OCI-LY7 (cell line): ENCODE data around the gene RNF208.

Experiments
- EZH2phosphoT487 ChIP-seq: fragments of 200-600 bp; sonication (generic); IDR thresholded peaks from 2 replicates; pipeline ENCODE4 v1.6.1; 2018; ENCODE audit warnings: low read depth, borderline replicate concordance, mild to moderate bottlenecking, mixed run types, antibody characterized with exemption, low read length, moderate library complexity, mixed read lengths
- TF ChIP-seq, protein P1 (sequence below): fragments of 200-600 bp; sonication (generic); conservative IDR thresholded peaks from 2 replicates; pipeline ENCODE4 v1.5.1; 2014; ENCODE audit warnings: mild to moderate bottlenecking, antibody characterized with exemption, low read length, moderate library complexity, mixed read lengths

DNA sequence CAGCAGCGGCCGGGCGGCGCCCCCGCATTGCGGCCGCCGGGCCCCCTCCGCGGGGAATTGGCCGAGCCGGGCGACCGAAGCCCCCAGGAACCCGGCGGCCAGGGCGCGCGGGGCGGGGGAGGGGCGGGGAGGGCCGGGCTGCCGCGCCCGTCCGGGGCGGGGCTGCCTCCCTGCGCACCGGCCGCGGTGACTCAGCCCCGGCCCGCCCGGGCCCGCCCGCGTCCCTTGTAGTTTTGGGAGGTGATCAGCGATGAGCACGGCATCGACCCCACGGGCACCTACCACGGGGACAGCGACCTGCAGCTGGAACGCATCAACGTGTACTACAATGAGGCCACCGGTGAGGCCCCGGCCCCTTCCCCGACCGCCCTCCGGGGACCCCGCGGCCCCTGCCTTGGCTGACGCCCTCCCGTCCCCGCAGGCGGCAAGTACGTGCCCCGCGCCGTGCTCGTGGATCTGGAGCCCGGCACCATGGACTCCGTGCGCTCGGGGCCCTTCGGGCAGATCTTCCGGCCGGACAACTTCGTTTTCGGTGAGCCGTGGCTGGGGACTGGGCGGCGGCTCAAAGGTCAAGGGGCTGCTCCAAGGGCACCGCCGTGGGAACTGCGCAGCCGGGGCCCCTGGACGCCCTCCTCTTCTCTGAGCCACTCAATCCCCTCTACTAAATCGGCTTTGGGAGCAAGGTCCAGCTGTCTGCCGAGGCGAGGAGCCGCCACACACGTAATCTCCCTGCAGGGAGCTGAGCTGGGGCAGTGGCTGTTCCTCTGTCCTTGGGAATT is 19.6 kb upstream of the RNF208 start:
- TF ChIP-seq, protein P1, sequence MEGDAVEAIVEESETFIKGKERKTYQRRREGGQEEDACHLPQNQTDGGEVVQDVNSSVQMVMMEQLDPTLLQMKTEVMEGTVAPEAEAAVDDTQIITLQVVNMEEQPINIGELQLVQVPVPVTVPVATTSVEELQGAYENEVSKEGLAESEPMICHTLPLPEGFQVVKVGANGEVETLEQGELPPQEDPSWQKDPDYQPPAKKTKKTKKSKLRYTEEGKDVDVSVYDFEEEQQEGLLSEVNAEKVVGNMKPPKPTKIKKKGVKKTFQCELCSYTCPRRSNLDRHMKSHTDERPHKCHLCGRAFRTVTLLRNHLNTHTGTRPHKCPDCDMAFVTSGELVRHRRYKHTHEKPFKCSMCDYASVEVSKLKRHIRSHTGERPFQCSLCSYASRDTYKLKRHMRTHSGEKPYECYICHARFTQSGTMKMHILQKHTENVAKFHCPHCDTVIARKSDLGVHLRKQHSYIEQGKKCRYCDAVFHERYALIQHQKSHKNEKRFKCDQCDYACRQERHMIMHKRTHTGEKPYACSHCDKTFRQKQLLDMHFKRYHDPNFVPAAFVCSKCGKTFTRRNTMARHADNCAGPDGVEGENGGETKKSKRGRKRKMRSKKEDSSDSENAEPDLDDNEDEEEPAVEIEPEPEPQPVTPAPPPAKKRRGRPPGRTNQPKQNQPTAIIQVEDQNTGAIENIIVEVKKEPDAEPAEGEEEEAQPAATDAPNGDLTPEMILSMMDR: no peak
- TF ChIP-seq EZH2phosphoT487: no peak
